HL-60 (cell line): ENCODE measurements around the gene RHBDD1.
A peak's percentile ranks its signal among the peaks of the same experiment; 100 is the strongest.

Source experiments
- DNase-seq, 2 experiments: peaks; one replicate each; pipeline ENCODE4 v3.0.0-alpha.2; 2010 to 2020; ENCODE audit warnings: low read depth in 1 of 2, low spot score in 1 of 2
- H3K27ac ChIP-seq: fragments of 250-450 bp; sonication (Bioruptor Pico); replicated peaks from 2 replicates; pipeline ENCODE4 v1.5.1; 2020; ENCODE audit warnings: mild to moderate bottlenecking, moderate library complexity
- H3K27me3 ChIP-seq: fragments of 250-450 bp; sonication (Bioruptor Pico); 2 replicates; pipeline ENCODE4 v1.5.1; 2021; ENCODE audit warnings: mild to moderate bottlenecking, moderate library complexity; ENCODE audit not compliant: insufficient read depth, poor library complexity, severe bottlenecking
- H3K4me3 ChIP-seq: replicated peaks from 2 replicates; pipeline ENCODE4 v1.5.1; 2011; ENCODE audit warnings: mild to moderate bottlenecking, control low read depth, low read length; ENCODE audit not compliant: insufficient read depth
- CTCF ChIP-seq: IDR thresholded peaks from one replicate; pipeline ENCODE4 v1.5.1; 2011; ENCODE audit warnings: low read length, control low read depth, inconsistent platforms; ENCODE audit not compliant: insufficient read depth
- GABPA ChIP-seq: IDR thresholded peaks from 2 replicates; pipeline ENCODE4 v1.6.1; 2012; ENCODE audit warnings: low read depth
- POLR2AphosphoS5 ChIP-seq: IDR thresholded peaks from 2 replicates; pipeline ENCODE4 v1.6.1; 2012; ENCODE audit warnings: low read depth
- REST ChIP-seq: IDR thresholded peaks from 2 replicates; pipeline ENCODE4 v1.6.1; 2012; ENCODE audit warnings: low read depth; ENCODE audit not compliant: insufficient replicate concordance
- SPI1 ChIP-seq: IDR thresholded peaks from 2 replicates; pipeline ENCODE4 v1.6.1; 2012; ENCODE audit warnings: low read depth, mild to moderate bottlenecking, borderline replicate concordance

Gene RHBDD1

GRCh38 chr2:226995625-226996041 lies 159.8 kb downstream of the RHBDD1 start:
- no peak for TF ChIP-seq SPI1
- H3K4me3 ChIP-seq = no peak overlapping the region
- no peak for DNase-seq
- H3K27me3 ChIP-seq = no peaks in the 10 kb centered on the region
- no peak overlapping the region for H3K27ac ChIP-seq

- TF ChIP-seq CTCF = no peak
- no peak for TF ChIP-seq GABPA
- TF ChIP-seq POLR2AphosphoS5 = no peak
- TF ChIP-seq SPI1 = no peak
- no peak for TF ChIP-seq REST
- peak in 1 of 2 experiments; percentile 11 for DNase-seq
- H3K27me3 ChIP-seq = no peaks in the 10 kb centered on the region
- H3K4me3 ChIP-seq = no peak overlapping the region
- no peak overlapping the region for H3K27ac ChIP-seq
Observed at GRCh38 chr2:226999661-227000060, 163.8 kb downstream of the RHBDD1 start.

- no peak for DNase-seq
- H3K27me3 ChIP-seq = no peaks in the 10 kb centered on the region
- no peak overlapping the region for H3K27ac ChIP-seq
- no peak for TF ChIP-seq CTCF
- TF ChIP-seq POLR2AphosphoS5 = no peak
- no peak for TF ChIP-seq REST
- TF ChIP-seq GABPA = no peak
- TF ChIP-seq SPI1 = no peak
- H3K4me3 ChIP-seq = no peak overlapping the region
Observed at GRCh38 chr2:227000123-227000522, 164.3 kb downstream of the RHBDD1 start.

GRCh38 chr2:227004482-227004881 lies 168.6 kb downstream of the RHBDD1 start:
- H3K27me3 ChIP-seq = no peaks in the 10 kb centered on the region
- no peak overlapping the region for H3K27ac ChIP-seq
- TF ChIP-seq CTCF (no peak), POLR2AphosphoS5 (no peak), SPI1 (no peak), REST (no peak), GABPA (no peak)
- no peak overlapping the region for H3K4me3 ChIP-seq
- DNase-seq = no peak
